Erythroblast (primary cell): ENCODE data around the gene CMTM3.
"Not testable (repeated sequence)": the region's sequence is repeated elsewhere in the genome, so short reads cannot be mapped to it uniquely, and the experiment has no call there.

Experiments
- DNase-seq, 2 experiments: peaks; one replicate each; lab custom pipeline; 2025; lab: John Stamatoyannopoulos, UW
- GATA1 ChIP-seq: IDR thresholded peaks from 2 replicates; pipeline ENCODE4 v1.6.1; 2011; ENCODE audit warnings: low read depth, mild to moderate bottlenecking, control low read depth, low read length, moderate library complexity
- POLR2A ChIP-seq: IDR thresholded peaks from 2 replicates; pipeline ENCODE4 v1.6.1; 2011; ENCODE audit warnings: mild to moderate bottlenecking, low read length

CMTM3 gene

DNA sequence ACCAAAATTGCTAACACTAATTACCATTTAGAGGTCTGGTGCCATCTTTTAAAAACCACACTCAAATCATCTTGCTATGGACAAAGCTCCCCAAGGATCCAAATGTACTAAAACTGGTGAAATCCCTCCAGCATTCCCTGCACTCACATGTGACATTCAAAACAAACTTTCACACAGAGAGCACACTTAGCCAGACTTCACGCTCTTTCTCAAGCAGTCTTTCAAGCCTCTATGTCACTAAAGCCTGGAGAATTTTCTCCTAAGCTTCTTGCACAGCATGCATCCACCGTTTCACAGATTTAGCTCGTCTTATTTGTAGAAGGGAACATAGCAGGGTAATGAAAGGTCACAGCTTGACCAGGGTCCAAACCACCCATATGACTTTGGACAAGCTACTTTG is 19.3 kb downstream of the CMTM3 start:
- no peak for TF ChIP-seq POLR2A
- TF ChIP-seq GATA1 = no peak

DNA sequence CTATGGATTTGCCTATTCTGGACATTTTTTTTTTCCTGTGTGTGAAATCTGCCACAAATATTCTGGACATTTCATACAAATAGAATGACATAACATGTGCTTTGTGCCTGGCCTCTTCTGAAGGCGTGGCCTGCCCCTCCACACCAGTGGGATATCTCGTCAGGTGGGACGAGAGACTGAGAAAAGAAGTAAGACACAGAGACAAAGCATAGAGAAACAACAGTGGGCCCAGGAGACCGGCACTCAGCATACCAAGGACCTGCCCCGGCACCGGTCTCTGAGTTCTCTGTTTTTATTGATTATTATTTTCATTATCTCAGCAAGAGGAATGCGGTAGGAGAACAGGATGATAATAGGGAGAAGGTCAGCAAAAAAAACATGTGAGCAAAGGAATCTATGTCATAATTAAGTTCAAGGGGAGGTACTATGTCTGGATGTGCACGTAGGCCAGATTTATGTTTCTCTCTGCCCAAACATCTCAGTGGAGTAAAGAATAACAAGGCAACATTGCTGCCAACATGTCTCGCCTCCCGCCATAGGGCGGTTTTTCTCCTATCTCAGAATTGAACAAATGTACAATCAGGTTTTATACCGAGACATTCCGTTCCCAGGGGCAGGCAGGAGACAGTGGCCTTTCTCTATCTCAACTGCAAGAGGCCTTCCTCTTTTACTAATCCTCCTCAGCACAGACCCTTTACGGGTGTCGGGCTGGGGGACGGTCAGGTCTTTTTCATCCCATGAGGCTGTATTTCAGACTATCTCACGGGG is 23.3 kb downstream of the CMTM3 start:
- not testable (repeated sequence) for DNase-seq

More for the DNA sequence above, 19.3 kb downstream of the CMTM3 start:
- no peak for DNase-seq

DNA sequence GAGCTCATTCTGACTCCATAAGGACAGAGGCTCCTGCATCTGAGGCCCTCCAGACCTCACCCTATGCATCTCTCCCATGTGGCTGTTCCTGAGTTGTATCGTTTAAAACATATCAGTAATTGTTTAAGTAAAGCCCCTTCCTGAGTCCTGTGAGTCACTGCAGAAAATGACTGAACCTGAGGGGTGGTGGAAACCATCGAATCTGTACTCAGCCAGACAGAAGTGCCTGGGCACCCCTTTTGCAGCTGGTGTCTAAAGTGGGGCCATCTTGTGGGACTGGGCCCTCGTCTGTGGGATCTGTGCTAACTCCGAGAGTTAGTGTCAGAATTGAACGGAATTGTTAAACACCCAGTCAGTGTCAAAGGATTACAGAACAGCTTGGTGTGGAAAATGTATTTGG is 25.4 kb downstream of the CMTM3 start:
- no peak for DNase-seq
- no peak for TF ChIP-seq POLR2A
- TF ChIP-seq GATA1 = no peak

DNA sequence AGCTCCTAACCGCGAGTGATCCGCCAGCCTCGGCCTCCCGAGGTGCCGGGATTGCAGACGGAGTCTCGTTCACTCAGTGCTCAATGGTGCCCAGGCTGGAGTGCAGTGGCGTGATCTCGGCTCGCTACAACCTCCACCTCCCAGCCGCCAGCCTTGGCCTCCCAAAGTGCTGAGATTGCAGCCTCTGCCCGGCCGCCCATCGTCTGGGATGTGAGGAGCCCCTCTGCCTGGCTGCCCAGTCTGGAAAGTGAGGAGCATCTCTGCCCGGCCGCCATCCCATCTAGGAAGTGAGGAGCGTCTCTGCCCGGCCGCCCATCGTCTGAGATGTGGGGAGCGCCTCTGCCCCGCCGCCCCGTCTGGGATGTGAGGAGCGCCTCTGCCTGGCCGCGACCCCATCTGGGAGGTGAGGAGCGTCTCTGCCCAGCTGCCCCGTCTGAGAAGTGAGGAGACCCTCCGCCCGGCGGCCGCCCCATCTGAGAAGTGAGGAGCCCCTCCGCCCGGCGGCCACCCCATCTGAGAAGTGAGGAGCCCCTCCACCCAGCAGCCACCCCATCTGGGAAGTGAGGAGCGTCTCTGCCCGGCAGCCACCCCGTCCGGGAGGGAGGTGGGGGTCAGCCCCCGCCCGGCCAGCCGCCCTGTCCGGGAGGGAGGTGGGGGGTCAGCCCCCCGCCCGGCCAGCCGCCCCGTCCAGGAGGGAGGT is 26.2 kb downstream of the CMTM3 start:
- DNase-seq = not testable (repeated sequence)

DNA sequence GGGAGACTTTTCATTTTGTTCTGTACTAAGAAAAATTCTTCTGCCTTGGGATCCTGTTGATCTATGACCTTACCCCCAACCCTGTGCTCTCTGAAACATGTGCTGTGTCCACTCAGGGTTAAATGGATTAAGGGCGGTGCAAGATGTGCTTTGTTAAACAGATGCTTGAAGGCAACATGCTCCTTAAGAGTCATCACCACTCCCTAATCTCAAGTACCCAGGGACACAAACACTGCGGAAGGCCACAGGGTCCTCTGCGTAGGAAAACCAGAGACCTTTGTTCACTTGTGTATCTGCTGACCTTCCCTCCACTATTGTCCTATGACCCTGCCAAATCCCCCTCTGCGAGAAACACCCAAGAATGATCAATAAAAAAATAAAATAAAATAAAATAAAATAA is 27.1 kb downstream of the CMTM3 start:
- not testable (repeated sequence) for DNase-seq

DNA sequence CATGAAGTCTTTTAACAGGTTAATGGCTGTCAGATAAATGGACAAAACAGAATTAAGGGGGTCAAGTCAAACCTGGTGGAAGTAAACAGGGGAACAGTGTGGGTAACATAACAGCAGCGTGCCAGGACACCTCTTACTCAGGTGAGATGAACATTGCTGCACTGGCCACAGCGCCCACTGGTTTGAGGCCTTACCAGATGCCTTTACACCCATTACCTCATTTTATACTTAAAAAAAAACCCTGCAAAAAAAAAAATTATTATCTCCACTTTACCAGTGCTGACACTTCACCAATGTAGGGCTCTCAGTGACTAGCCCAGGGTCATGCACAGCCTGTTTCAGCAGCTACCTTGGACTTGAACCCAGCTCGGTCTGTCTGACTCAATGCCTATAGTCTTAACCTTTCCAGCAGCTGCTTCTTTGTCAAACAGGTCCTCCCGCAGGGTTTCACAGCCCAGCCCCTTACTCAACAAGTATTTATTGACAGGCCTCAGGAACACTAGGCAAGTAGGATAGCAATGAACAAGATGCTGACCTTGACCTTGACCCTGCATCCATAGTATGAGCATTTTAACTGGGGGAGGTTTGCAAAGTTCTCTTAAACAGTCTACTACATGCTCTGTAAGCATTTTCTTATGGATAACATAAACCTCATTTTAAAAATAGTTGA is 30.2 kb downstream of the CMTM3 start:
- no peak for DNase-seq
- TF ChIP-seq GATA1 (no peak), POLR2A (no peak)

DNA sequence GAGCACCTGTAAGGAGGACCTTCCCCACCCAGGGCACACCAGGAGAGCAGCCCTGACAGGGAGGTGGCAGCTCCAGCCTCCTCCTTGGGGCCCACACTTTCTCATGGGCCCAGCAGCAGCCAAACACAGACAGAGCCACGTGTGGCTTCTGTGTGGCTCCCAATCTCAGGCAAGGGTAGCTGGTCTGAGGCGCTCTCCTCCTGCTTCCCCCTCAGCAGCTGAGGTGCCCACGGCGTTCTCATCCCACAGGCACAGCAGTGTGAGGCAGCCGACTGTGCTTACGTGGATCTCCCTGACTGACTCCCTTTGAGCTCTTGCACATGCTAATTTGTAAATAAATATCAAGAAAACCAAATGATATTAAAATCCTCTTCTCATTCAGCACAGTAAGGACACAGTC is 30.9 kb downstream of the CMTM3 start:
- DNase-seq = no peak
- no peak for TF ChIP-seq POLR2A
- TF ChIP-seq GATA1 = no peak

DNA sequence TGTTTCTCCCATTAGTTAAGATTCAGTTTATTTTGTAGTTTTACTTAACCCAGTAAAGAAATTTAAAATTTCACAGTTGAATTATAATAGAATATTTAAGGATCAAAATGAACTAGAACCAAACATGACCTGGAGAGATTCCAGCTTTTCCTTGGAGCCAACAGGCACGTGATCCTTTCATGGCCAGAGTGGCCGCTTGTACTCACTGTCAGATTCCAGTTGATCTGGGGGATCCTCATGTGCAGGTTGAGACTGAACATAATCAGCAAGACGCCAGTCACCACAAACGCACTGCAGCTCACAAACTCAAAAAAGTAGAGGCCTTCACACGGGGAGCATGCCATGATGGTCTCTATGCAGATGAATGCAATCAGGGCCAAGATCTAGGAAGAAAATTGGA is 31.7 kb downstream of the CMTM3 start:
- no peak for DNase-seq
- TF ChIP-seq GATA1 (no peak), POLR2A (no peak)

DNA sequence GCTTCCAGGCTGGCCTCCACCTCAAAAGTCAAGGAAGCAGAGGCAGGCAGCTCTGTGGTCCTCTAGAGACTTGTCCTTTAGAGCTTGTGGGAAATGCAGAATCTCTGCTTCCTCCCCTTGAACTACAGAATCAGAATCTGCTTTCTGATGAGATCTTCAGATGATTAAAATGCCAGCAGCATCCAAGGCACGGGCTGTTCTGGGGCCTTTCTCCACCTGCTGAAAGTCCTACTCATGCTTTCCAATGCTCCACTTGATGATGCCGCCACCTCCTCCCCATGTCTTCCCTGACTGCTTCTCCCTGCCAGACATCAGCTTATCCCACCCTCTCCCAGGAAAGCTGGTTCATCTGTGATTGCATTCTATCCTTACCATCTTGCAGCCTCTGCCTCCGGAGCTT is 33.3 kb downstream of the CMTM3 start:
- DNase-seq = no peak
- no peak for TF ChIP-seq POLR2A
- TF ChIP-seq GATA1 = no peak

DNA sequence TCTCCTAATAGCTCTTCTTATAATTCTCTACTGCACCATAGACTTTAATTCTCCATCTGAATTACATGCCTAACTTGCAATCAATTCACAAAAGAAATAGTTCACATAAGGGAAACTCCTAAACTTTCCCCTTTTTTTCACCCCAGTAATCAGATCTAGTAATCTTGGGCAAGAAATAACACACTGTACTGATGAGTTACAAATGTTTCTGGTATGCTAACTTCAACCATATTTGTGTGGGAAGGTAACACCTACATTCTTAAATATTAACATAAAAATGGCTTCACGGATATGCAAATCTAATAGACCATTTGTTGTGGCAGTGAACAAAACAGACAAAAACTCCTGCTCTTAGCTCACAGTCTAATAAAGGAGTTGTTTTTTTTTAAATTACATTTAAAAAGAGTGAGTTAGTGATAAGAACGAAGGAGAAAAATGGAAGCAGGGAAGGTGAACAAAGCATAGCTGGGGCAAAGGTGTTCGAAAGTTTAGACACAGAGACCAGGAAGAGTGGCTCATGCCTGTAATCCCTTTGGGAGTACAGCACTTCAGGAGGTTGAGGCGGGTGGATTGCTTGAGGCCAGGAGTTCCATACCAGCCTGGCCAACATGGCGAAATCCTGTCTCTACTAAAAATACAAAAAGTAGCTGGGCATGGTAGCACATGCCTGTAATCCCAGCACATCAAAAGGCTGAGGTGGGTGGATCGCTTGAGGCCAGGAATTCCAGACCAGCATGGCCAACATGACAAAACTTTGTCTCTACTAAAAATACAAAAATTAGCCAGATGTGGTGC is 34.8 kb downstream of the CMTM3 start:
- no peak for DNase-seq
- TF ChIP-seq GATA1 = no peak
- no peak for TF ChIP-seq POLR2A

DNA sequence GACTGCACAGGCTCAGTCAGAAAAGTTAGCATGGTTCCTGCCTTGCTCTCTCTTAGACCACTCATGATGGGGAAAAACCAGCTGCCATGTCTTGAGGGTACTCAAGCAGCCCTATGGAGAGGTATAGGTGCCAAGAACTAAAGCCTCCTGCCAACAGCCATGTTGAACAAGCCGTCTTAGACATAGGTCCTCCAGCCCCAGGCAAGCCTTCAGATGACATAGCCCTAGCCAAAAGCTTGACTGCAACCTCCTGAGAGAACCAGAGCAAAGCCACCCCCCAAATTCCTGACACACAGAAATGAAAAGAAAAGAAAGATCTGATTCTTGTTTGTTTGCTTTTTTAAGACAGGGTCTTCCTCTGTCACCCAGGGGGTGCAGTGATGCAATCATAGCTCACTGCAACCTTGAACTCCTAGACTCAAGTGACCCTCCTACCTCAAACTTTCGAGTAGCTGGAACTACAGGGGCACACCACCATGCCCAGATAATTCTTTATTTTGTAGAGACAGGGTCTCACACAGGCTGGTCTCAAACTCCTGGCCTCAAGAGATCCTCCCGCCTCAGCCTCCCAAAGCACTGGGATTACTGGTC is 36.3 kb downstream of the CMTM3 start:
- no peak for DNase-seq
- TF ChIP-seq POLR2A (no peak), GATA1 (no peak)

DNA sequence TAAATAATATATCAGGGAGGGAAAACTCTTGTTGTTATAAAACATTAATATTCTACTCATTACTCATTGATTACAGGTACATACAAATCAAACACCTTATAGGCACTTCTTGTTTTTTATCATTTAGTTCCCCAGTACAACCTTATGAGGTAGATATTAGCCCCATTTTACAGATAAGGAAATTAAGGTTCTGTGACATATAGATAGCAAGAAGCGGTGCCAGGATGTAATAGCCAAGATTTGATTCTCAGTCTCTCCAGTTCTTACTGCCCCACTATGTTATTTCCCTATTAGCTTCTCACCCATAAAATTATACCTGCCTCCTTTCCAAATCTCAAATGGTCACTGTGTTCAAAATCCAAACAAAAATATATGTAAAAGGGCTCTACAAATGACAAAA is 36.9 kb downstream of the CMTM3 start:
- no peak for DNase-seq
- TF ChIP-seq GATA1 (no peak), POLR2A (no peak)

DNA sequence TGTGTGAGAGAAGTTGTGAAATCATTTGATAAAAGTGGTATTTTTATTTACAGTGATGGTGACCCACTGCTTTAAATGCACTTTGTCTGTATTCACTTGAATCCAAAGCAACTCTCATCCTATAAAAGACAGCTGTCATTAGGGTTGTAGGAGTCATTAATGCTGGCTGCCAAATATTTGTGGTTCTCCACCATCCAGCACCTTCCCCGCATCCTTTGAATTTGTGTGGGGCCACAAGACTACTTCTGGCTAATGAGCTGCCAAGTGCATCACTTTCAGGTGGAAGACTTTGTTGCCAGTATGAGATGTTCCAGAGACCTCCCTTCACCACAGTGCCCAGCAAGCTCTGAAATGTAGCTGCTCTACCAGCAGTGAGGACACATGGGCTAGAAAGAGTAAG is 43.4 kb downstream of the CMTM3 start:
- DNase-seq = no peak
- TF ChIP-seq POLR2A (no peak), GATA1 (no peak)

DNA sequence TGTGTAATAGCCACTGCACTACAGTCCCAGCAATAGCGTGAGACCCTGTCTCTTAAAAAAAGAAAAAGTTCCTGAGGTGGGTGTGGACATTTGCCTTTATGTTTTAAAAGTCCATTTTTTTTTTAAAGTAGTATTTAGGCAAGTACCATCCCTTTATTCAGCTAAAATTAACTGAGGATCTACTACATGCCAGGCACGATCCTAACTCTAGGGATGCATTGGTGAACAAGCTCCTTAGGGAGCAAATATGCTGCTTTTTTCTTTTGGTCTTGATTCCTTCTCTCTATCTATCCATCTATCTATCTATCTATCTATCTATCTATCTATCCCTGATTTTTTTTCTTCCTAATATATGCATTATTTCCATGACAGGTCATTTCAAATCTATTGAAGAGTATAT is 44.7 kb downstream of the CMTM3 start:
- no peak for DNase-seq
- no peak for TF ChIP-seq GATA1
- no peak for TF ChIP-seq POLR2A
